Inflammatory macrophage treated with lipopolysaccharide for 4 hours (primary cell): Measurements from ENCODE around the gene SAP30BP.

Experiments
- DNase-seq: peaks from one replicate; pipeline ENCODE4 v3.0.0-alpha.2; 2020

The SAP30BP gene

GRCh38 chr17:75666959-75667790, at the start of gene SAP30BP, which contains the start of gene RECQL5:
Gene SAP30BP (plus strand): TSS chr17:75667338. CDS start chr17:75667373, 35 bp downstream.
Gene RECQL5 (minus strand): TSS chr17:75667154. CDS start chr17:75666557, 597 bp downstream.
- DNase-seq, result peak; percentile 99

GRCh38 chr17:75617675-75618074, 49.5 kb upstream of the SAP30BP start:
- no peak for DNase-seq

DNA sequence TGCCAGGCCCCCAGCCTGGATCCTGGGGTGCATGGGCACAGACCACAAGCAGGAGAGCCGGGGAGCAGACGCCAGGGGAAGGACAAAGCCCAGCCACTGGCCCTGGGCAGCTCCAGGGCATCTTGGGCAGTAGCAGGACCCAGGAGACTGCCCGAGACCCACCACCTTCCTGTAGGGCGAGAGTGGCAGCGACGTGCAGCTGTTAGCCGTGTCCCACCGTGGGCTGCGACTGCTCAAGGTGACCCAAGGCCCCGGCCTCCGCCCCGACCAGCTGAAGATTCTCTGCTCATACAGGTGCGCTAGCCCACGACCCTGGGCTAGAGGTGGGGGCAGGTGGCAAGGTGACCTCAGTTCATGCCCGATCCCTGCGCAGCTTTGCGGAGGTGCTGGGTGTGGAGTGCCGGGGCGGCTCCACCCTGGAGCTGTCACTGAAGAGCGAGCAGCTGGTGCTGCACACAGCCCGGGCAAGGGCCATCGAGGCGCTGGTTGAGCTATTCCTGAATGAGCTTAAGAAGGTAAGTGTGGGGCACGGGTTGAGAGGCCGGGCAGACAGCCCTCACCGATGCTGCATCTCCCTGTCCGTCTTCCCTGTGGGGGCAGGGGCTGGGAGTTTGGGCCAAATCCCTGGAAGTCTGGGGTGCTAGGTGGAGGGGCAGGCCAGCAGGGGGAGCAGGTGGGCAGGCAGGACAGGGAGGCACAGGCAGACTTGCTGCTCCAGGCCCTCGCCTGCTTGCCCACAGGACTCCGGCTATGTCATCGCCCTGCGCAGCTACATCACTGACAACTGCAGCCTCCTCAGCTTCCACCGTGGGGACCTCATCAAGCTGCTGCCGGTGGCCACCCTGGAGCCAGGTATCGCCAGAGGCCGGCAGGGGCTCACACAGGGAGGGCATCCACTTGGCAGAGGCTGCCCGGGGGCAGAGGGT, 47.4 kb upstream of the SAP30BP start:
- no peak for DNase-seq

DNA sequence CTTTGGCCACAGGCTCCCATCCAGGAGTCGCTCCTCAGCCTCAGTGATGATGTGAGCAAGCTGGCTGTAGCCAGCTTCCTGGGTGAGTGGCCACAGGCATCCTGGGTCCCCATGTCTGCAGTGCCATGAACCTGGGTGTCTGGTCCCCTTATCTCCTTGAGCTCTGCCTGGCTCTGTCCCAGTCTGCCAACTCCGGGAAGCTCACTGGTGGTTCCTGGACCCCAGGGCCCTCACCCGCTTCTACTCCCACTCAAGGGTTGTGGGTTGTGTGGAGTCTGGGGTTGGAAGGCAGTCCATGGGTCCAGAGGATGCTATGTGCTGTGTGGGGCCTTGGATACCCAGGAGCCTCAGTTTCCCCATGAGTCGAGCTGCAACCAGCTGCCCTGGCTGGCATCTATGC, 45.6 kb upstream of the SAP30BP start:
- no peak for DNase-seq

GRCh38 chr17:75622076-75622475, 45.1 kb upstream of the SAP30BP start:
- no peak for DNase-seq

DNA sequence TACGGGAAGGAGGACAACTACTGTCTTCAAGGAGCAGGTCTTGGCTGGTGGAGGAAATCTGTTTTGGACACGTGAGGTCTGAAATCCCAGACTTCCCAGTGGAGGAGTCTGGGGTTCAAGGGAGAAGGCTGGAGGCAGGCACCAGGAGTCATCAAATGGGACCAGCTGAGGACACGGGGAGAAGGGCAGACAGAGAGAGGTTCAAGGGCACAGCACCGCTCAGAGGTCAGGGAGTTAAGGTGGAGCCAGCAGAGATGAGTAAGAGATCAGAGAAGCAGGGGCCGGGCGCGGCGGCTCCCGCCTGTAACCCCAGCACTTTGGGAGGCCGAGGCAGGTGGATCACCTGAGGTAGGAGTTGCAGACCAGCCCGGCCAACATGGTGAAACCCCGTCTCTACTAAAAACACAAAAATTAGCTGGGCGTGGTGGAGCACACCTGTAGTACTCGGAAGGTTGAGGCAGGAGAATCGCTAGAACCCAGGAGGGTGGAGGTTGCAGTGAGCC, 44.3 kb upstream of the SAP30BP start:
- DNase-seq, result no peak

GRCh38 chr17:75623386-75623785, 43.8 kb upstream of the SAP30BP start:
- no peak for DNase-seq

- no peak for DNase-seq
Measured at GRCh38 chr17:75624021-75624420, 43.1 kb upstream of the SAP30BP start.

GRCh38 chr17:75624714-75625345, 42.3 kb upstream of the SAP30BP start:
- DNase-seq, result no peak

DNA sequence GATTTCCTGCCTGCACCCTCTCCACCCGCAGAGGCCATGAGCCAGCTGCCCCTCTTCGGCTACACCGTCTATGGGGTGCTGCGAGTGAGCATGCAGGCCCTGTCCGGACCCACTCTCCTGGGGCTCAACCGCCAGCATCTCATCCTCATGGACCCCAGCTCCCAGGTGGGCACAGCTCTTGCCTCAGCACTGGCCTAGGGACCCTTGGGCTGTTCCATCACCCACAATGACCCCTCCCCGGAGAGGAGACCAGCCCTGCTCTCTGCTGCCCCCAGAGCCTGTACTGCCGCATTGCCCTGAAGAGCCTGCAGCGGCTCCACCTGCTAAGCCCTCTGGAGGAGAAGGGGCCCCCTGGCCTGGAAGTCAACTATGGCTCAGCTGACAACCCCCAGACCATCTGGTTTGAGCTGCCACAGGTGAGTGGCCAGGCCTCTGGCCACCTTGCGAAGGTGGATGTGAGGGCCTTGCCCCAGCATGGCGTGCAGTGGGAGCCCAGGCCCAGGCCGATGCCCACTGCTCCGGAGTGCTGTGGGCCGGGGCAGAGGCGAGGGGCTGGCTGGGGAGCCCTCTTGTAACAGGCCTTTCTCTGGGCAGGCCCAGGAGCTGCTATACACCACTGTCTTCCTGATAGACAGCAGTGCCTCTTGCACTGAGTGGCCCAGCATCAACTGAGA, 41.2 kb upstream of the SAP30BP start:
- DNase-seq, result peak; percentile 7

DNA sequence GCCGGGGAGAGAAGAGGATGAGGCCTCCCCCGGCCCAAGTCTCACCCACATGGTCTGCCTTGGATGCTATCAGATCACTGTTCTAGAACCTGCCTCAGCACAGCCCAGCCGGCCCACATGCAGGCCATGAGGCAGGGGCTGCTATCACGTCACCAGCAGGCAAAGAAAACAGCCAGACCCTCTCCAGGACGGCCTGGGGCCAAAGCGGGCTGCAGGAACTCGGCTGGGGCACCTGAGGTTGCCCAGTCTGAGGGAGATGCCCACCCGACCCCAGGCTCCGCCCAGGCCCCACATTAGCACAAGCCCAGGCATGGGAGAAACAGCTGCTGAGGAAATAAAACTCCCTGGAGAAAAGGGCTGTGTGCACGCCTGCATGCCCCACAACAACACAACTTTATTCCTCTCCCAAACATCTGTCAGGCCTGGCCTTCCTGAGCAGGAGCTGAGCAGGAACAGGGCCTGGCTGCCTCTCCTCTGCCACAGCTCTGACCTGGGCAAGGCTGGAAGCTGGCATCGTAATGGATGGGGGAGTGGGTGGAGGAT, 40.6 kb upstream of the SAP30BP start:
- no peak for DNase-seq

- no peak for DNase-seq
Measured at GRCh38 chr17:75627094-75627493, 40.0 kb upstream of the SAP30BP start.

GRCh38 chr17:75628425-75628824, 38.7 kb upstream of the SAP30BP start:
- DNase-seq, result no peak

DNA sequence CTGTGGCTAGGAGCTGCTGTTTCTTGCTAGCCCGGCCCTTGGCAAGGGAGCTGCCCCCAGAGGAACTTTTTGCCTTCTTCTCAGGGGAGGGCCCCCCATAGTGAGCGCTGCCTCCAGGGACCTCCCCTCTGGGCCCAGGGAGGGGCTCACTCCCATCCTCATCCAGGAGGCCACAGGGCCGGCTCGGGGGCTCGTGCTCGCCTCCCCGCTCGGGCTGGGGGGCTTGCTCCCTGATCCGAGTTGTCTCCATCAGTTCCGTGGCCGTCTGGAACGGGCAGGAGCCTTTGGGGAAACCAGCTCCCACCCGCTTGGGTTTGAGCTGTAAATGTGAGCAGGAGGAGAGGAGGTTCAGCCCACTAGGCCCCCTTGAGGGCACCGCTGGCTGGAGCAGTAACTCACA, 38.0 kb upstream of the SAP30BP start:
- no peak for DNase-seq

- DNase-seq, result no peak
Measured at GRCh38 chr17:75630071-75630917, 36.8 kb upstream of the SAP30BP start.

- no peak for DNase-seq
Measured at GRCh38 chr17:75631353-75631752, 35.8 kb upstream of the SAP30BP start.

GRCh38 chr17:75632428-75632827, 34.7 kb upstream of the SAP30BP start:
- DNase-seq, result no peak

DNA sequence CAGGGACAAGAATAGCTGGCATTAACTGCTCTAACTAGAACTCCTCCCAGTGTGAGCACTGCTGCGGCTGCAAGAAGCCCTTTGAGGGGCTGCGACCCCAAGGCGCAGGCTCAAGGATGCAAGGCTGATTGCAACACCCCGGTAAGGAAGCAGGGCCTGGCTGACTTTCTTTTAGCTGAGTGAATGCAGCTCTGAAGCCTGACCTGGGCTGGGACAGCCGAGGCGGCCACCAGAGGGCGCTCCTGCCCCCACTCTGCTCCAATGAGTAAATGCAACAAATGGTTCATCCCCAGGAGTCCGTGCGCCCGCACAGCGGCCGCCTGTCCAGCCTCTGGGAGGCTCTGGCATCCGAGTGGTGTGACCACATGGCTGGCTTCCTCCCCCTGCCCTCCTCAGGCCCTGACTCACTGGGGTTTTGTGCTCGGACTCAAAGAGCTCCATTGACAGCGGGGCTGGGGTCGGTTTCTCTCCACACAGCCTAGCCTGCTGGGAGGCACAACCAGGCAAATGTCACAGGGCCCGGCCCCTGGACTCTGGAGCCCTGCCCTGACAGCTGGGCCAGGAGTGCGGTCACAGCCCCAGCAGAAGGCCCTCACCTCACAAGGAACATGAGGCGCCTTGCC, 34.2 kb upstream of the SAP30BP start, which contains the start of gene SMIM5:
Gene SMIM5 (plus strand): TSS at position 572 of the 623 bp plus-strand sequence. CDS start 6,768 bp downstream, outside the sequence.
- DNase-seq, result peak; percentile 60

GRCh38 chr17:75633486-75634375, 33.4 kb upstream of the SAP30BP start:
- peak; percentile 55 for DNase-seq
